ENCODE results near the gene OTUD5. TPM values are rescaled to one million over a fixed set of nuclear protein-coding genes. Genes with fewer than 3 reads are reported as not detected.
A peak's percentile ranks its signal among the peaks of the same experiment; 100 is the strongest.

Gene OTUD5
- total RNA-seq, 1 donor from 2014 or later = 48.8 TPM

- no peak overlapping the region for H3K27ac Mint-ChIP-seq (ENCODE audit: unreplicated experiment)
- TF ChIP-seq CTCF (IDR thresholded peaks at IDR 0.05; ENCODE audit: unreplicated experiment) = no peak
- H3K27me3 Mint-ChIP-seq (ENCODE audit: unreplicated experiment) = peaks cover 8% of the 10 kb centered on the region
These were observed 43.2 kb upstream of the OTUD5 start for GRCh38 chrX:49000636-49001035.

GRCh38 chrX:48999030-48999429 is 41.6 kb upstream of the OTUD5 start:
- Mint-ChIP-seq H3K9me3 (ENCODE audit: unreplicated experiment) (no peaks in the 10 kb centered on the region), H3K27ac (ENCODE audit: unreplicated experiment) (no peak overlapping the region), H3K4me1 (ENCODE audit: unreplicated experiment) (peaks cover 27% of the 10 kb centered on the region), H3K4me3 (ENCODE audit: unreplicated experiment) (no peak overlapping the region), H3K27me3 (ENCODE audit: unreplicated experiment) (peaks cover 8% of the 10 kb centered on the region), H3K36me3 (ENCODE audit: low read depth, unreplicated experiment) (peaks cover 20% of the 10 kb centered on the region)
- DNase-seq (ENCODE audit: low spot score) = no peak
- no peak for TF ChIP-seq CTCF (IDR thresholded peaks at IDR 0.05; ENCODE audit: unreplicated experiment)

More at GRCh38 chrX:49000636-49001035, 43.2 kb upstream of the OTUD5 start:
- no peaks in the 10 kb centered on the region for H3K9me3 Mint-ChIP-seq (ENCODE audit: unreplicated experiment)
- H3K4me3 Mint-ChIP-seq (ENCODE audit: unreplicated experiment) = peak overlapping the region; percentile 97
- H3K36me3 Mint-ChIP-seq (ENCODE audit: low read depth, unreplicated experiment) = peaks cover 20% of the 10 kb centered on the region
- no peak for DNase-seq (ENCODE audit: low spot score)
- H3K4me1 Mint-ChIP-seq (ENCODE audit: unreplicated experiment) = peaks cover 27% of the 10 kb centered on the region

- Mint-ChIP-seq H3K9me3 (ENCODE audit: unreplicated experiment) (no peaks in the 10 kb centered on the region), H3K4me1 (ENCODE audit: unreplicated experiment) (peaks cover 27% of the 10 kb centered on the region), H3K4me3 (ENCODE audit: unreplicated experiment) (no peak overlapping the region), H3K27ac (ENCODE audit: unreplicated experiment) (no peak overlapping the region), H3K36me3 (ENCODE audit: low read depth, unreplicated experiment) (peaks cover 20% of the 10 kb centered on the region), H3K27me3 (ENCODE audit: unreplicated experiment) (peaks cover 8% of the 10 kb centered on the region)
- no peak for DNase-seq (ENCODE audit: low spot score)
- no peak for TF ChIP-seq CTCF (IDR thresholded peaks at IDR 0.05; ENCODE audit: unreplicated experiment)
These were observed 41.0 kb upstream of the OTUD5 start for GRCh38 chrX:48998391-48998790.

GRCh38 chrX:48997865-48998264 is 40.5 kb upstream of the OTUD5 start:
- H3K4me1 Mint-ChIP-seq (ENCODE audit: unreplicated experiment) = peaks cover 27% of the 10 kb centered on the region
- peak overlapping the region; percentile 20 for H3K27ac Mint-ChIP-seq (ENCODE audit: unreplicated experiment)
- TF ChIP-seq CTCF (IDR thresholded peaks at IDR 0.05; ENCODE audit: unreplicated experiment) = no peak
- no peak for DNase-seq (ENCODE audit: low spot score)
- H3K27me3 Mint-ChIP-seq (ENCODE audit: unreplicated experiment) = peaks cover 8% of the 10 kb centered on the region
- H3K9me3 Mint-ChIP-seq (ENCODE audit: unreplicated experiment) = no peaks in the 10 kb centered on the region
- peak overlapping the region; percentile 19 for H3K4me3 Mint-ChIP-seq (ENCODE audit: unreplicated experiment)
- peaks cover 20% of the 10 kb centered on the region for H3K36me3 Mint-ChIP-seq (ENCODE audit: low read depth, unreplicated experiment)

GRCh38 chrX:48997455-48997854 is 40.0 kb upstream of the OTUD5 start:
- Mint-ChIP-seq H3K36me3 (ENCODE audit: low read depth, unreplicated experiment) (peaks cover 23% of the 10 kb centered on the region), H3K27me3 (ENCODE audit: unreplicated experiment) (peaks cover 8% of the 10 kb centered on the region), H3K27ac (ENCODE audit: unreplicated experiment) (peak overlapping the region; percentile 20), H3K9me3 (ENCODE audit: unreplicated experiment) (no peaks in the 10 kb centered on the region), H3K4me1 (ENCODE audit: unreplicated experiment) (peaks cover 27% of the 10 kb centered on the region), H3K4me3 (ENCODE audit: unreplicated experiment) (peak overlapping the region; percentile 19)
- DNase-seq (ENCODE audit: low spot score) = no peak
- TF ChIP-seq CTCF (IDR thresholded peaks at IDR 0.05; ENCODE audit: unreplicated experiment) = no peak

Measured in endothelial cell (in vitro differentiated cells).